GM10847 (cell line): ENCODE measurements around the gene MVK.

Experiments
- POLR2A ChIP-seq: IDR thresholded peaks from 2 replicates; pipeline ENCODE4 v1.6.1; 2011; ENCODE audit not compliant: insufficient read length; ENCODE audit errors: extremely low read depth

Gene MVK

DNA sequence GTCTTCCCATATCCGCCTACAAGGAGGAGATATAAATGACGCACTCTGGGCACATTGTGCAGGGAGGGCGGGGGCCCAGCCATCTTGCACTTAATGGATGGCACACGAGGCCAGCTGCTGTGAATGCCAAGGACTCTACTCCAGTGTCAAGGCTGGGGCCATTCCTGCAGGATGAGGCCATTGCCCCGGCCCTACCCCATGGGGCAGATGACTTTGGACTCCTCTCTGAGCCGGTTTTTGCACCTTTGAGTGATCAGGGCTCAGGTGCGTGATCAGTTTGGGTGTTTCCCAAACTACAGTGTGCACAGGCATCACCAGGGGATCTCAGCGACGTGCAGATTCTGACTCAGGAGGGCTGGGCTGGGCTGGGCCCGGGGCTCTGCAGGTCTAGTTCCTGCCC, 16.4 kb upstream of the MVK start:
- no peak for TF ChIP-seq POLR2A

DNA sequence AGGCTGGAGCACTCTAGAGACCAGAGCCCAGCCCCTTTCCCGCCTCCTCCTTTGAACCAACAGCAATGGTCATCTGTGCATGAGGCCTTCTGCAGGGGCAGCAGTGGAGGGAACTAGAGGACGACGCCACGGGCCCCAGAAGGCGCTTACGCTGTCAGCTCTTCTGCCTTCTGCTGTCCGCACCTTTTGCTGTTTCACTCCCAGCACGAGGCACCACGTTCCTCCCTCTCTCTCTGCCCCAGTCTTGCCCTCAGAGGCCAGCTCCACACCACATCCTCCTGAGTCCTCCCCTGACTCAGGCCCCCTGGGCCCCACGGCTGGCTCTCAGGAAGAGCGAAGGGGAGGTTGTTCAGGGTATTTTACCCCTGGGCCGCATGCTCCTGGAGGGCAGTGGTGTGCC, 15.8 kb upstream of the MVK start:
- TF ChIP-seq POLR2A, result no peak

DNA sequence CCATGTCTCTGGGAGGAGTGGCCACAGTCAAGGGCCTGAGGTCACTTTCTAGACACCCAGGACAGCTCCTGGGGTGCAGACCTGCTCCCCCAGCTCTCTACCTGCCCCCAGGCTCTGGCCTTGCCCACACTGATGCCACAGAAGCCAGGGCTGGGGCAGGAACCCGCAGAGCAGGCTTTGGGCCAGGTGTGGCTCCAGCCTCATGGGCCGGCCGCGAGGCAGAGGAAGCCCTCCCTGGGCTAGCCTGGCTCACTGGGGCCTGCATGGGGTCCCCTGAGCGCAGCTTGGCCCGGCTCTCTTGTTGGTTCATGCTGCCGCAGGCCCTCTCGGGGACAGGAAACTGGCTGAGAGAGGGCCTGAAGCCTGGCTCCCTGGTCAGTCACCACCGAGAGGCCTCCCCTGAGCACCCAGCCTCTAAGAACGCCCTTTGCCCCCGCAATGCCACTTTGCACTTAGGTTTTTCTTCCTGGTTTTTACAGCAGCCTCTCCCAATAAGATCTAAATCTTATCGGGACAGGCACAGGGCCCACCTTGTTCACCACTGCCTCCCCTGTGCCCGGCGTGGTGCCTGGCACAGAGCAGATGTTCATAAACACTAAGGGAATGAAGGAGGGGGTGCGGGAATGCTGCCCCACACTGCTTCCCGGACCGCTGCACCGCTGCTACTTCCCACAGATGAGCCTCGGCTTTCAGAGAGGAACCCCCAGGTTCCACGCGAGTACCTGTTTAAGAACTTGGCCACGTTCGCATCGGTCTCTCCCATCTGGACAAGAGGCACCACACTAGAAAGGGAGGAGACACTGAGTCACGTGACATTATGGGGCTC, 15.0 kb upstream of the MVK start:
- TF ChIP-seq POLR2A, result no peak

DNA sequence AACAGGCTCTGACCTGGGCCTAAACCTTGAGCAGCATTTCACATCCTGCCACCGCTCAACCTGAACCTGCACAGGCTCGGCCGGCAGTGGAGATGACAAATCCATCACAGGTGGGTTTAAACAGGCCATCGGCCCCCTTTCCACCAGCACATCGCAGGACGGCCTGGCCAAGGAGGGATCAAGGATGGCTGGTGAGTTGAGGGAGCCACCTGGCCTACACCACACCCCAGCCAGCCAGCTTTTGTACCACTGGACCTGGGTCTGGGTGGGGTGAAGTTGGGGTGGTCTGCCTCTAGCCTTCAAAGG, 14.4 kb upstream of the MVK start:
- TF ChIP-seq POLR2A, result no peak

DNA sequence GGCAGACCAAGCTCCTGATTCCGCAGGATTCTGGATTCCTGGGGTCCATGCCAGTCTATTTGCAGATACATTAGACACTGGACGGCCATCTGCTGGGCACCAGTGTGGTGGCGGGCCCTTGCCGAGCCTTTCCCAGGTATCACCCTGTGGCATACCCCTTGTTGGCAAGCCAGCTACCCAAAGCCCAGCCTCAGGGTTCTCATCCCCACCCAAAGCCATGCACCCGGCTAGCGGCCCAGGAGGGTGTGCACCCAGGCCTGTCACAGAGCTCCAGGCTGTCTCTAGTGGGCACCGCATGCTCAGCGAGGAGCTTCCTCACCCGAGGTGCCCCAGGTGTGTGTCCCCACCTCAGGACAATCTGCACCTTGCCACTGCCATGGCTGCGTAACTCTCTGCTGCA, 14.0 kb upstream of the MVK start:
- TF ChIP-seq POLR2A, result no peak

DNA sequence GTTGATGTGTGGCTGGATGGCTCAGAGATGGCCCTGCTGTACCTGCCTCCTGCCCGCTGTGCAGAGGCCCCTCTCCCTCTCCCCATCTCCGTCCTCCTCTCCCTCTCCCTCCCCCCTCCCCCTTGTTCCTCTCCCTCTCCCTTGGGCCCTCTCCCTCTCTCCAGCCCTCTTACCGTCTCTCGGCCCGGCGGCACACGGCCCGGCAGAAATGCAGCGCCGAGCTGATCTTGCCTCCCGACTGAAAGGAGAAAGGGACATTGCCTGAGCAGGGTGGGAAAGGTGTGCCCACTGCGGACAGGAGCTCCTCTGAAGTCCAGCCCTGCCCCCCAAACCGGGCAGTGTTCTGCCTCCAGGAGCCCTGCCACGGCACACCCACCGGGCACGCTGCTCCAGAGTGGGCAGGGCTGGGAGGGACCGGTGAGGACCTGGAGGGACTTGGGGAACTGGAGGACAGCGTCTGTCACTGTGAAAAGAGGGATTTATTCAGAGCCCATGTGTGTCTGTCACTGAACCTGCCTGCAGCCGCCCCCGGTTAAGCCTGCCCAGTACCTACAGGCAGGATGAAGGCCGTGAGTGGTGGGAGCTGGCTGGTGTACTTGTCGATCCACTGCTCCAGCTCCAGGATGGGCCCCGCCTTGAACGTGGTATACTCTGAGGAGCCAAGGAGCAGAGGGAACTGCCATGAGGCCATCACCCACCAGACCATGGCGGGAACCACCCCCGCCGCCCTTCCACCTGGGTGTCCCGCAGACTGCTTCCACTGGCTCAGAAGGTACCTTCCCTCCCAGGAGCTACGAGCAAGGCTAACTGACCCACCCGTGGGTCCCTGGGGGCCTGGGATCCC, 12.5 kb upstream of the MVK start:
- no peak for TF ChIP-seq POLR2A

DNA sequence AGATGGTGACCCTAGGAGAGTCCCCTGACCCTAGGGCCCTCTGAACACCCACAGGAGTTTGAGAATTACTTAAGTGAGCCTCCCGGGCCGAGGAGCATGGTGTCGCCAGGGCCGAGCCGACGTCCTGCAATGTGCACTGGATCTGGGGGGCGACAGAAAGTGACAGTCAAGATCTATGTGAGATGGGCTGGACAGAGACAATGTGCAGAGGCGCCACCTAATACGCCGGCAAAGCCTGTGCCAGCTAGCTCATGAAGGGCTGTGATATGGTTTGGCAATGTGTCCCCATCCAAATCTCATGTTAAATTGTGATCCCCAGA, 11.9 kb upstream of the MVK start:
- TF ChIP-seq POLR2A, result no peak

DNA sequence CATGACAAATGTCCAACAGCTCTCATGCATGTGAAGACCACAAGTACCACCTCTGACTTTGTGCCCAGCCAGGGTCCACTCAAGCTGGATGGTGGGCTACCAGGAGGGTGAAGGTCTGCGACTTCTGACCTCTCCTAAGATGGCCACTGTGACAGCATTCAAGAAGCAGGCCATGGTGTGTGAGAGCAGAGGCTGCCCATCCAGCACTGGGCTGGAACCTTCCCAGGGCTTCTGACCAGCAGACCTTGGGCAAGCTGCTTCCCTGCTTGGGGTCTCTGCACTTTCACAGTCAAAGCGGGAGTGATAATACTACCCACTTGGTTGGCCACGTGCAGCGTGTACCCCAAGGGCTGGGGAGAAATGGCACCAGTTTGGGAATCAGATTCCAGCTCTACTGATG, 10.7 kb upstream of the MVK start:
- TF ChIP-seq POLR2A, result no peak

DNA sequence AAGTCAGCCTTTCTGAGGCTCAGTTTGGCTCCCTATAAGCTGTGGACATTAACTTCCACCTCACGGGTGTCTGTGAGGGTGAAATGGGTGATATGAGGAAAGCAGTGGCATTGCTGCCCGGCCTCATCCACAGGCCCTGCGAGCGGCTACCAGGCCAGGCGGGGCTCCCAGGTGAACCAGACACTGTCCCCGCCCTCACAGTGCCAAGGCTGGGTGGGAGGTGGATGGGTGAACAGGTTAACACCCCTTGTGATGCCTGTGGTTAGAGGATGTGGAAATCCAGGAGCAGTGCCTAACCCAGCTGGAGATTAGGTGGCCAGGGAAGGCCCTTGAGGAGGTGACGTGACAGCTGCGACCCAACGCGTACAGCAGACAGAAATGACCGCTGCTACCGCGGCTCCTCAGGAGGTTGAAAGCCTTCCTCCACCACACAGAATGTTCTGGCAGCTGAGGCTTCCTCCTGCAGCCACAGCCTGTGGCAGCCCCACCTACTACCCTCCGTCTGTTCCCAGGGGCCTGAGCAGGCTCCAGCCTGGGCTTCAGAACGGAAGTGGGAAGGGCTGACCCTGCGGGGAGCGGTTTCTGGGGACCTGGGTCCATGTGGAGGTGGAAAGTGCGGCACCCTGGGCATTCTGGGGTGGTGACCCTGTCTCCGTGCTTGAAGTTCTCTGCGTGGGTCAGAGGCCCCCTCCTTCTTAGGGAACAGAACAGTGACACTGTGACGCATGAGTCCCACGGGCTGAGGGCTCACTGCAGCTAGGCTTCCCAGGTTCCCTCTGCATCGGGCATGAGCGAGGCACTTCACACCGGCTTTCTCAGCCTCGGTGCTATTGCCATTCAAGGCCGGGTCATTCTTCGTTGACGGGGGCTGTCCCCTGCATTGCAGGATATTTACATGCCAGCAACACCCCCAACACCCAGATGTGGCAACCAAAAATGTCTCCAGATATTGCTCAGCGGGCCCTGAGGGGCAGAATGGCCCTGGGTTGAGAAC, 10.0 kb upstream of the MVK start:
- TF ChIP-seq POLR2A, result no peak

DNA sequence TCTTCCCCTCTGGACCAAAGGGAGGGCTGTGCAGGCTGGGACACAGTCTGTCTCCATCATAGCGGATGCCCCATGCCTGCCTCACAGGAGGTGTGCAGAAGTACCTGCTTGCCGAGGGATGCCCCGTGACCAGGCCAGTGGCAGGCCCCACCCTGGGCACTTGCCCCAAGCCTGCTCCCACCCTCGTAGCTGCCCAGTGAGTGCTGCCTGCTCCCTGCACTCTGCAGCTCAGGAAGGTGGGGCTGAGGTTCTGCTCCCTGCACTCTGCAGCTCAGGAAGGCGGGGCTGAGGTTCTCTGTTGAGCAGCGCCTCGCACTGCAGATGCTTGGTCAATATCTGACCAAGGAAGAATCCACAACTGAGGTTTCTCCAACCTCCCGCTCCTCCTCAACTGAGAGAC, 7.2 kb upstream of the MVK start:
- TF ChIP-seq POLR2A, result no peak

DNA sequence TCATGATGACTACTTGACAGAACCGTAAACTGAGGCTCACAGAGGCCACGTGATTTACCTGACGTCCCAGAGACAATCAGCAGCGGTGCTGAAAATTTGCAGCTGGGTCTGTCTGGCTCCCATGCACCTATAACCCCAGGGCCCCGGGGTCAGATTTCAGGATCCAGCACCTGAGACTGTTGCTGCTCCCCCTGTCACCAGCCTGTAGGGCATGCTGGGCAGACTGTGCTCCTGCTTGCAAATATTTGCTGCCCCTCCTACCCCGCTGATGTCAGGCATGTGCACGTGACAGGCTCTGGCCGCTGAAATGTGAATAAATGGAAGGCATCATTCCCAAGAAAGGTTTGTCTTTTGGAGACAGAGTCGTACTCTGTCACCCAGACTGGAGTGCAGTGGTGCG, 6.3 kb upstream of the MVK start:
- TF ChIP-seq POLR2A, result no peak

DNA sequence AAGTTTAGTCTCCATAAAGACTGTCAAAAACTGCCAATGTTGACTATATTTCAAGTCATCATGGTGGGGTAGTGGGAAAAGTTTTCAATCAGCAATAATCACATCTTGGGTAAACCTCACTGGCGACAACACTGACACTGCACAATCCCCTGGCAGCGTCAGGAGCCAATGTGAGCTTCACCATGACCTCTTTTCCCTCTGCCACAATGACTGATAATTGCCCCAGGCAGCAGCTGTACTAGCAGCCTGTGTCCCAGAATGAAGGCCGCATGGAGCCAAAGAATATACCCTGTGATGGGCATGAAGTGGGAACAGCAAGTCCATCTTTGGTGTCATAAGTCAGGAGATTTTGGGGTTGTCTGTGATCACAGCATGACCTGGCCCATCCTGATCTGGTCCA, 5.6 kb upstream of the MVK start:
- no peak for TF ChIP-seq POLR2A

DNA sequence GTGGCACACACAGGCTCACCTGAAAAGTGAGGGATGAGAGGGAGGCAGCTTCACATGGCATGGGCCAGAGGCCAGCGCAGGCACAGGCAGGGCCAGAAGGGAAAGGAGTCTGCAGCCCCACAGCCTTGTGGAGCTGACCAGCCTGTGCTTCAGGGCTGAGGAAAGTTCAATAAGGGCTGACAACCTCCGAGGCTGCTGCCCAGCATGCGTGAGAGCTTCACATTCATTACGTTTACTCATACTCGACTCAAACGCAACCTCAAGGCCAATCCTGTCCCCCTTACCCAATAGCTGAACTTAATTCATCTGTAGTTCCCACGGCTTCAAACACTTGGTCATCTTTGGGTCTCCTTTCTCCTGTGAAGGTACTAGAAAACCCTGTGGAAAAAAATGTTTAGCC, 5.1 kb upstream of the MVK start:
- no peak for TF ChIP-seq POLR2A

DNA sequence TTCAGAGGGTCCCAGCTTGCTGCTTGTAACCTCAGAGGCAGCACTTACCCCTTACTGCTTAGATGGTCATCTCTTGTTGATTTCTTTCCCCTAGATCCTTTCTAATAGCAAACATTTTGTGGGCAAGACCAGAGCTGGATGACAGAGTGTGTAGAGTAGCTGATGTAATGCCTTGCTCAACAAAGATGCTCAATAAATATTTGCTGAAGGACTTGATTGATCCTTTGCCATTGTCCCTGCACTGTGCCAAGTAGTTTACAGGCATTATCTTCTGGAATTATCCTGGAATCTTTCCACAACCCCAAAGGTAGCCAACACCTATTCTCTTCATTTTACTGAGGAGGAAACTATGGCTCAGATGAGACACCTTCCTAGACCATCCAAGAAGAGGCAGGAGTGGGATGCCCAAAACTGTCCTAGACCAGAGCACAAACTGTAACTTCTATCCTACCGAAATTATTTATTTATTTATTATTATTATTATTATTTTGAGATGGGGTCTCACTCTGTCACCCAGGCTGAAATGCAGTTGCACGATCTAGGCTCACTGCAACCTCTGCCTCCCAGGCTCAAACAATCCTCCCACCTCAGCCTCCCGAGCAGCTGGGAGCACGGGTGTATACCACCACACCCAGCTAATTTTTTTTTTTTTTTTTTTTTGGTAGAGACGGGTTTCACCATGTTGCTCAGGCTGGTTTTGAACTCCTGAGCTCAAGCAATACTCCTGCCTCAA, 1.7 kb upstream of the MVK start:
- TF ChIP-seq POLR2A, result no peak

DNA sequence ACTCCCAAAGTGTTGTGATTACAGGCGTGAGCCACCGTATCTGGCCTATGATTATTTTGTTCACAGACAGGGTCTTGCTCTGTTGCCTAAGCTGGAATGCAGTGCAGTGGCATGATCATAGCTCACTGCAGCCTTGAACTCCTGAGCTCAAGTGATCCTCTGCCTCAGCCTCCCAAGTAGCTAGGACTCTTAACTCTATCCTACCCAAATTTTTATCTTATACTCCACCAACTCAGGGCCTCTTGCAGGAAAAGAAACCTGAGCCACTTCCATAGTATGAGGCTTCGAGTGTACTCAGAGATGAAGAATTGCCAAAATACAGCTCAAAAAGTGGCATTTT, 1.1 kb upstream of the MVK start:
- TF ChIP-seq POLR2A, result no peak
